Measurements from ENCODE around the gene MLN.

The MLN gene

DNA sequence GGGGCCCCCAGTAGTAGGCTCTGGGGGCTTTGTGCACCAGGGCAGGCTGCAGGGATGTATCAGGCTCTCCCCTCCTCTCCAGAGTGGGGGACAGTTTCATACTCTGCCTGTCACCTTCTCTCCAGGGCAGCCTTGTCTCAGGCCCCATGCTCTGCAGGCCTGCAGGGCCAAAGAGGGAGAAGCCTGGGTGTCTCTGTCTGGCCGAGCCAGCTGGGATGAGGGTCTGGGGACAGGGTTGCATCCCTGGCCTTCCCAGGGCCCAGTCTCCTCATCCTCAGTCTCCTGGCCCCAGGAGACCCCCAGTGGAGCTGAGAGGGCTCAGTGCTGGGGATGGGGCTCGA, 42.3 kb downstream of the MLN start:
- TF ChIP-seq, protein P1, sequence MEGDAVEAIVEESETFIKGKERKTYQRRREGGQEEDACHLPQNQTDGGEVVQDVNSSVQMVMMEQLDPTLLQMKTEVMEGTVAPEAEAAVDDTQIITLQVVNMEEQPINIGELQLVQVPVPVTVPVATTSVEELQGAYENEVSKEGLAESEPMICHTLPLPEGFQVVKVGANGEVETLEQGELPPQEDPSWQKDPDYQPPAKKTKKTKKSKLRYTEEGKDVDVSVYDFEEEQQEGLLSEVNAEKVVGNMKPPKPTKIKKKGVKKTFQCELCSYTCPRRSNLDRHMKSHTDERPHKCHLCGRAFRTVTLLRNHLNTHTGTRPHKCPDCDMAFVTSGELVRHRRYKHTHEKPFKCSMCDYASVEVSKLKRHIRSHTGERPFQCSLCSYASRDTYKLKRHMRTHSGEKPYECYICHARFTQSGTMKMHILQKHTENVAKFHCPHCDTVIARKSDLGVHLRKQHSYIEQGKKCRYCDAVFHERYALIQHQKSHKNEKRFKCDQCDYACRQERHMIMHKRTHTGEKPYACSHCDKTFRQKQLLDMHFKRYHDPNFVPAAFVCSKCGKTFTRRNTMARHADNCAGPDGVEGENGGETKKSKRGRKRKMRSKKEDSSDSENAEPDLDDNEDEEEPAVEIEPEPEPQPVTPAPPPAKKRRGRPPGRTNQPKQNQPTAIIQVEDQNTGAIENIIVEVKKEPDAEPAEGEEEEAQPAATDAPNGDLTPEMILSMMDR (conservative IDR thresholded peaks at IDR 0.05), result no peak
- TF ChIP-seq ZFX (IDR thresholded peaks at IDR 0.05), result peak; percentile 55; the same call in 1 of the 2 replicates
- peak overlapping the region; percentile 68 for H3K27ac ChIP-seq

DNA sequence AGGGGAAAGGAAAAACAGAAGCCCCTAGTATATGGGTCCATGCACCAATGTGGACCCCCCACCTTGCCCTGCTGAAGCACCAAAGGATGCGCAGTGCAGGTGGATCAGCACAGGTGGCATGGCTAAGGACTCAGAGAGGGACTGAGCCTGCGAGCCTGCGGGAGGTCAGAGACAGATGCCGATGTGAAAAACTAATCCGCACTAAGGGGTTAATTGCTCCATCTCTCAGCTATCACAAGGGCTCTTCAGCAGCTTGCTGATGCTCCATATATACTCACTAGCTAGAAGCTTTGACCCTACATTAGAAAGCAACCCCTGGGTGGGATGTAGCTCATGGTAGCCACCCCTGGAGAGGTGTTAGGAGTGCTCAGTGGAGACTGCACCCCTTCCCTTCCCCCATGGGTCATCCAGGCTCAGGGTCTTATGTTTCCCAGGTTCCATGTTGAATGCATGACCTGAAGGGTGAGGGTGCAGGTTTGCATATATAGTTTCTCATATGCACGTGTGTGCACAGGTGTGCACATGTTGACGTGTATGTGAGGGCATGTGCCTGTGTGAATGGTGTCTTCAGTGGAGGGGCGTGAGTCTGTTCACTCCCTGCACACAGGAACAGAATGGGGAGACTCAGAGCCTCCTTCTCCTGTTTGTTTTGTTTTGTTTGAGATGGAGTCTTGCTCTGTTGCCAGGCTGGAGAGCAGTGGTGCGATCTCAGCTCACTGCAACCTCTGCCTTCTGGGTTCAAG, 43.7 kb downstream of the MLN start:
- no peak for TF ChIP-seq ZFX (IDR thresholded peaks at IDR 0.05)
- TF ChIP-seq, protein P1 (conservative IDR thresholded peaks at IDR 0.05), result no peak
- peak overlapping the region; percentile 68 for H3K27ac ChIP-seq

DNA sequence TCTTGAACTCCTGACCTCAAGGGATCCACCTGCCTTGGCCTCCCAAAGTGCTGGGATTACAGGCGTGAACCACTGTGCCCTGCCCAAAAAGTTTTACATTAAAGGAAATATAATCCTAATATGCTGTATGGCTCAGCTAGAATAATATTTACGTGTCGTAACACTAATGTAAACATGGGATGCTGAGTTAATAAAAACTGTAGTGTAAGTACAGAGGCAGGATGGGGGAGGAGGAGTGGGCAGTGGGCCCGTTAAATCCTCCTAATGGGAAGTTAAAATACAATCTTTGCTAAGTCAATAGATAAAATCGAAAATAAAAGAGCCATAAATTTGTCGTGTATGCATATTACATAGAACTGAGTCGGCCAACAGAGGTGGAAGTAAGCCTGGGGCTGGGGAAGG, 45.0 kb downstream of the MLN start:
- peak overlapping the region; percentile 68 for H3K27ac ChIP-seq
- TF ChIP-seq, protein P1 (conservative IDR thresholded peaks at IDR 0.05), result no peak
- no peak for TF ChIP-seq ZFX (IDR thresholded peaks at IDR 0.05)

DNA sequence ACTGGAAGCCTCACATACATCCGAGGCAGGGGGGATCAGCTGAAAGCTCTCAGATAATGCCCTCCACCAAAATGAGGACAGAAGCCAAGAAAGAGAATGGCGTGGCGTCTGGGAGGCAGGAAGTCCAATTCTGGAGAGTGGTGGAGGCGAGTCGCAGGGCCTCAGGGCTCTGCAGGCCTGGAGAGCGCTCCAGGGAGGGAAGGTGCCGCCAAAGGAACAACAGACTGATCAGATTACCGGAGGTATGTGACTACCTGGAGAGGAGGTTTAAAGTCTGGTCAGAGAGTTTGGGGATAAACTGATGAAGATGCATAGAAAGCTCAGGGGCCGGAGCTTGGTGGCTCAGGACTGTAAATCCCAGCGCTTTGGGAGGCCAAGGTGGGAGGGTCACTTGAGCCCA, 45.9 kb downstream of the MLN start:
- peak overlapping the region; percentile 68 for H3K27ac ChIP-seq
- TF ChIP-seq, protein P1 (conservative IDR thresholded peaks at IDR 0.05), result no peak
- TF ChIP-seq ZFX (IDR thresholded peaks at IDR 0.05), result no peak

DNA sequence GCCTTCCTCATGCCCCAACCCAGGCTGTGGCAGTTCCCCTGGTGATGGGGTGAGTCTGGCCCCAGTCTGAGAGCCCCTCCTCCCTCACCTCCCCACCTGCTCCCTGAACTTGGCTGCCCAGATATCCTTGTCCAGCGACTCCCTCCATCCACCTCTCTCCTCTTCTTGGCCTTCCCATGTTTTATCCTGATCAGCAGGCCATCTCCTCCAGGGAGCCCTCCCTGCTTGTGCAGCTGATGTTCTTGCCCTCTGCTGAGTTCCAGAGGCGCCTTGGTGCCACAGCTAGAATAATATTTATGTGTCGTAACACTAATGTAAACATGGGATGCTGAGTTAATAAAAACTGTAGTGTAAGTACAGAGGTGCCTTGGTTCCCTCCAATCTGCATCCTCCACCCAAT, 46.7 kb downstream of the MLN start:
- TF ChIP-seq, protein P1 (conservative IDR thresholded peaks at IDR 0.05), result no peak
- no peak for TF ChIP-seq ZFX (IDR thresholded peaks at IDR 0.05)
- no peak overlapping the region for H3K27ac ChIP-seq

DNA sequence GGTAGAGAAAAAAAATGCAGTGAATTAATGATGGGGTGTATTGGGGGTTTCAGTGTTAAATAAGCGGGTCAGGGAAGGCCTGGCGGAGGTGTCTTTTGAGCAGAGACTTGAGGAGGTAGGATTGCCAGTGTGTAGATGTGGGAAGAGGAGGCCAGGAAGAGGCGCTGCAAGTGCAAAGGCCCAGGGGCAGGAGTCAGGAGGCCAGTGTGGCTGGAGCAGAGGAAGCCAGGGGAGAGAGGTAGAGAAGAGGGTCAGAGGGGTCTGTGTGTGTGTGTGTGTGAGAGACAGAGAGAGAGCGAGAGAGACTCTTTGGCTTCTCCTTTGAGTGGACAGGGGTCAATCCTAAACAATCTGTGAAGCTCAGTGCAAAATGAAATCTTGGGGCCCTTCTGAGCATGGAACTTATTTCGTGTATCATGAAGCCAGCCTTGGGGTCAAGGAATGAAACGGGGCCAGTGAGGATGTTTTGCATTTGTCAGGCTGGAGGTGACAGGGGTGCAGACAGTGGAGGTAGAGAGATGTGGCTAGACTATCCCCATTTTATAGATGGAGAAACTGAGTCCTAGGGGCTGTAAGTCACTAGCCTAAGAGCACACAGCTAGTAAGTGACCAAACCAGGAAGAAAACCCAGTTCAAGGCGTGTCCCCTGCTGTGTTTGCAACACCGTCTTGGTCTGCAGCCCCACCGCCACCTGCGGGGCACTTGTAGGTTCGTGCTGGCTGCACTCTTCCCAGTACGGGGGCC, 47.4 kb downstream of the MLN start:
- TF ChIP-seq, protein P1 (conservative IDR thresholded peaks at IDR 0.05), result no peak
- TF ChIP-seq ZFX (IDR thresholded peaks at IDR 0.05), result no peak
- H3K27ac ChIP-seq, result no peak overlapping the region
